ENCODE measurements around the gene MACC1.

The MACC1 gene

GRCh38 chr7:20113427-20114027 lies 103.7 kb downstream of the MACC1 start:
- no peak overlapping the region for H3K27ac ChIP-seq
- no peak for TF ChIP-seq ZFX (IDR thresholded peaks at IDR 0.05)
- TF ChIP-seq CTCF (conservative IDR thresholded peaks at IDR 0.05) = no peak

- H3K27ac ChIP-seq = no peak overlapping the region
- no peak for TF ChIP-seq CTCF (conservative IDR thresholded peaks at IDR 0.05)
- no peak for TF ChIP-seq ZFX (IDR thresholded peaks at IDR 0.05)
Measured at GRCh38 chr7:20112696-20113095, 104.5 kb downstream of the MACC1 start.

- TF ChIP-seq CTCF (conservative IDR thresholded peaks at IDR 0.05) = no peak
- no peak for TF ChIP-seq ZFX (IDR thresholded peaks at IDR 0.05)
- H3K27ac ChIP-seq = no peak overlapping the region
Measured at GRCh38 chr7:20111821-20112542, 105.2 kb downstream of the MACC1 start.

GRCh38 chr7:20107582-20107981 lies 109.6 kb downstream of the MACC1 start:
- no peak for TF ChIP-seq CTCF (conservative IDR thresholded peaks at IDR 0.05)
- no peak for TF ChIP-seq ZFX (IDR thresholded peaks at IDR 0.05)
- H3K27ac ChIP-seq = no peak overlapping the region

GRCh38 chr7:20104696-20105095 lies 112.5 kb downstream of the MACC1 start:
- TF ChIP-seq CTCF (conservative IDR thresholded peaks at IDR 0.05) (no peak), ZFX (IDR thresholded peaks at IDR 0.05) (no peak)
- H3K27ac ChIP-seq = no peak overlapping the region

GRCh38 chr7:20102982-20103381 lies 114.2 kb downstream of the MACC1 start:
- TF ChIP-seq ZFX (IDR thresholded peaks at IDR 0.05) = no peak
- TF ChIP-seq CTCF (conservative IDR thresholded peaks at IDR 0.05) = no peak
- no peak overlapping the region for H3K27ac ChIP-seq

- TF ChIP-seq CTCF (conservative IDR thresholded peaks at IDR 0.05) (no peak), ZFX (IDR thresholded peaks at IDR 0.05) (no peak)
Measured at GRCh38 chr7:20095862-20096261, 121.3 kb downstream of the MACC1 start.

More at GRCh38 chr7:20095862-20096261, 121.3 kb downstream of the MACC1 start:
- no peak overlapping the region for H3K27ac ChIP-seq

All from C4-2B (cell line).